SK-N-SH (cell line): ENCODE data around the gene ACTN2. TPM values are rescaled to one million over a fixed set of nuclear protein-coding genes. Genes with fewer than 3 reads are reported as not detected.

Experiments used
- CTCF ChIA-PET: fragments of 300-600, 350-600 bp; formaldehyde crosslinking; extraction: SDS; loops from one replicate; lab custom pipeline; 2021; lab: Yijun Ruan, JAX
- POLR2A ChIA-PET: fragments of 350-600 bp; sonication (Branson Sonifier 250); formaldehyde crosslinking; extraction: SDS; loops from one replicate; lab custom pipeline; 2020; ENCODE audit warnings: antibody characterized with exemption, inconsistent platforms; lab: Yijun Ruan, JAX
- DNase-seq: peaks from one replicate; pipeline ENCODE4 v3.0.0; 2012
- H2AFZ ChIP-seq: fragments of 200-600 bp; sonication (generic); 2 replicates; pipeline ENCODE4 v1.8.1; 2016; ENCODE audit warnings: antibody characterized with exemption, mild to moderate bottlenecking, low read depth
- H3F3A ChIP-seq: fragments of 200-600 bp; sonication (generic); replicated peaks from 2 replicates; pipeline ENCODE3; 2016; ENCODE audit warnings: antibody characterized with exemption, mild to moderate bottlenecking; ENCODE audit not compliant: insufficient read depth
- H3K27ac ChIP-seq, 2 experiments: fragments of 200-500 bp in 1 of 2; fragments of 200-600 bp in 1 of 2; sonication (Bioruptor generic) in 1 of 2; sonication (generic), shearing (Covaris generic) in 1 of 2; 2 replicates each; pipeline versions ENCODE4 v1.5.1 to v1.6.1; 2014 to 2016; ENCODE audit warnings: low read depth in 2 of 2, inconsistent platforms in 1 of 2, low read length in 1 of 2, mild to moderate bottlenecking in 1 of 2, mixed read lengths in 1 of 2
- H3K27me3 ChIP-seq: fragments of 200-600 bp; sonication (generic), shearing (Covaris generic); 2 replicates; pipeline ENCODE4 v1.6.1; 2016; ENCODE audit warnings: mixed run types; ENCODE audit not compliant: insufficient read depth
- H3K36me3 ChIP-seq, 2 experiments: fragments of 200-500 bp in 1 of 2; fragments of 200-600 bp in 1 of 2; sonication (Bioruptor generic) in 1 of 2; sonication (generic) in 1 of 2; replicated peaks in 1 of 2; 2 replicates each; pipeline versions ENCODE3 to v1.5.1; 2014 to 2016; ENCODE audit warnings: low read length in 1 of 2, mild to moderate bottlenecking in 1 of 2; ENCODE audit not compliant: insufficient read depth in 2 of 2, control insufficient read depth in 1 of 2
- H3K4me1 ChIP-seq, 2 experiments: fragments of 200-500 bp in 1 of 2; fragments of 200-600 bp in 1 of 2; sonication (Bioruptor generic) in 1 of 2; sonication (generic), shearing (Covaris generic) in 1 of 2; 2 replicates each; pipeline versions ENCODE4 v1.5.1 to v1.6.1; 2014 to 2016; ENCODE audit warnings: low read depth in 1 of 2, low read length in 1 of 2, mixed run types in 1 of 2; ENCODE audit not compliant: insufficient read depth in 2 of 2, control insufficient read depth in 1 of 2
- H3K4me2 ChIP-seq: fragments of 200-600 bp; sonication (generic), shearing (Covaris generic); 2 replicates; pipeline ENCODE4 v1.6.1; 2017; ENCODE audit warnings: mixed run types
- H3K4me3 ChIP-seq, 2 experiments: fragments of 200-500 bp in 1 of 2; fragments of 200-600 bp in 1 of 2; sonication (Bioruptor generic) in 1 of 2; sonication (generic), shearing (Covaris generic) in 1 of 2; 2 replicates each; pipeline versions ENCODE4 v1.5.1 to v1.8.1; 2014 to 2016; ENCODE audit warnings: low read depth in 2 of 2, inconsistent platforms in 1 of 2, low read length in 1 of 2, mild to moderate bottlenecking in 1 of 2, mixed read lengths in 1 of 2, moderate library complexity in 1 of 2
- H3K79me2 ChIP-seq: fragments of 200-600 bp; sonication (generic); 2 replicates; pipeline ENCODE4 v1.8.1; 2017; ENCODE audit warnings: mild to moderate bottlenecking; ENCODE audit not compliant: insufficient read depth
- H3K9ac ChIP-seq: fragments of 200-600 bp; sonication (generic); 2 replicates; pipeline ENCODE4 v1.6.1; 2017; ENCODE audit warnings: mixed run types
- H3K9me2 ChIP-seq: fragments of 200-600 bp; sonication (generic); 2 replicates; pipeline ENCODE4 v1.6.1; 2017; ENCODE audit warnings: mixed run types
- H3K9me3 ChIP-seq: fragments of 200-600 bp; sonication (generic); 2 replicates; pipeline ENCODE4 v1.6.1; 2017; ENCODE audit warnings: mixed run types, mild to moderate bottlenecking, moderate library complexity
- H4K20me1 ChIP-seq: fragments of 200-600 bp; sonication (generic); 2 replicates; pipeline ENCODE4 v1.6.1; 2017; ENCODE audit warnings: mild to moderate bottlenecking, mixed run types; ENCODE audit not compliant: insufficient read depth
- CHD2 ChIP-seq: fragments of 150-350 bp; IDR thresholded peaks from 2 replicates; pipeline ENCODE4 v1.6.1; 2018; ENCODE audit warnings: low read length; ENCODE audit not compliant: partially characterized antibody
- CTCF ChIP-seq: fragments of 200-600 bp; sonication (generic); IDR thresholded peaks from 2 replicates; pipeline ENCODE4 v1.6.1; 2017; ENCODE audit warnings: antibody characterized with exemption, mild to moderate bottlenecking, moderate library complexity
- FOXJ3 ChIP-seq: sonication (generic); formaldehyde crosslinking; IDR thresholded peaks from 2 replicates; pipeline ENCODE4 v1.5.1; 2020; ENCODE audit warnings: mild to moderate bottlenecking, missing genetic modification reagents
- GATA2 ChIP-seq: sonication (generic); formaldehyde crosslinking; IDR thresholded peaks from 2 replicates; pipeline ENCODE4 v1.5.0; 2020; ENCODE audit warnings: mild to moderate bottlenecking, missing genetic modification reagents
- MXI1 ChIP-seq: IDR thresholded peaks from 2 replicates; pipeline ENCODE4 v1.6.1; 2012; ENCODE audit warnings: mild to moderate bottlenecking, low read depth, low read length, improper control_type of control experiment
- NFIC ChIP-seq: IDR thresholded peaks from 2 replicates; pipeline ENCODE4 v1.4.0; 2012; ENCODE audit warnings: borderline replicate concordance
- NRF1 ChIP-seq: IDR thresholded peaks from 2 replicates; pipeline ENCODE4 v1.6.1; 2012; ENCODE audit warnings: low read depth, mild to moderate bottlenecking, low read length
- POLR2AphosphoS5 ChIP-seq: IDR thresholded peaks from 2 replicates; pipeline ENCODE4 v1.6.1; 2012; ENCODE audit warnings: low read depth, low read length
- RCOR1 ChIP-seq: fragments of 150-350 bp; IDR thresholded peaks from 2 replicates; pipeline ENCODE4 v1.6.1; 2017; ENCODE audit warnings: antibody characterized with exemption, low read length
- RFX5 ChIP-seq: IDR thresholded peaks from 2 replicates; pipeline ENCODE4 v1.6.1; 2012; ENCODE audit warnings: mild to moderate bottlenecking, improper control_type of control experiment, low read length
- TAF1 ChIP-seq: IDR thresholded peaks from 2 replicates; pipeline ENCODE4 v1.6.1; 2012; ENCODE audit warnings: low read depth, mild to moderate bottlenecking, low read length, moderate library complexity, borderline replicate concordance
- TCF12 ChIP-seq: IDR thresholded peaks from 2 replicates; pipeline ENCODE4 v1.4.0; 2012
- YY1 ChIP-seq: IDR thresholded peaks from 2 replicates; pipeline ENCODE4 v1.4.0; 2012; ENCODE audit warnings: low read depth, mild to moderate bottlenecking
- WGBS: methylation state at CpG from one replicate; pipeline ENCODE4 v1.1.6; 2017; ENCODE audit warnings: low lambda C conversion rate; 5-methylcytosine and 5-hydroxymethylcytosine counted together
- polyA plus RNA-seq, 3 experiments: library from polyadenylated mRNA; depleted of rRNA; stranded (reverse); fragments of >200 nt; gene quantifications; 2 replicates each; pipeline ENCODE4 v1.2.3, GENCODE V29; 2012
- TF ChIP-seq, protein P1 (sequence below): fragments of 150-350 bp; IDR thresholded peaks from 2 replicates; pipeline ENCODE4 v1.6.1; 2017; ENCODE audit warnings: antibody characterized with exemption, low read length, low read depth, borderline replicate concordance
- TF ChIP-seq, protein P2 (sequence below): IDR thresholded peaks from 2 replicates; pipeline ENCODE4 v1.4.0; 2012; ENCODE audit warnings: low read depth, borderline replicate concordance
- TF ChIP-seq, protein P3 (sequence below): IDR thresholded peaks from 2 replicates; pipeline ENCODE4 v1.6.1; 2012; ENCODE audit warnings: mild to moderate bottlenecking, low read depth, low read length, moderate library complexity

The ACTN2 gene
- polyA plus RNA-seq, 1 of the 3 experiments (the other 2 are of a cell fraction), result 0.15 TPM

GRCh38 chr1:236685205-236685916 lies 938 bp upstream of the ACTN2 start (continued):
- no peak for TF ChIP-seq CTCF
- TF ChIP-seq, protein P1, sequence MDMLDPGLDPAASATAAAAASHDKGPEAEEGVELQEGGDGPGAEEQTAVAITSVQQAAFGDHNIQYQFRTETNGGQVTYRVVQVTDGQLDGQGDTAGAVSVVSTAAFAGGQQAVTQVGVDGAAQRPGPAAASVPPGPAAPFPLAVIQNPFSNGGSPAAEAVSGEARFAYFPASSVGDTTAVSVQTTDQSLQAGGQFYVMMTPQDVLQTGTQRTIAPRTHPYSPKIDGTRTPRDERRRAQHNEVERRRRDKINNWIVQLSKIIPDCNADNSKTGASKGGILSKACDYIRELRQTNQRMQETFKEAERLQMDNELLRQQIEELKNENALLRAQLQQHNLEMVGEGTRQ, result no peak
- TF ChIP-seq CHD2, result no peak
- TF ChIP-seq RCOR1, result no peak
- TF ChIP-seq, protein P2, sequence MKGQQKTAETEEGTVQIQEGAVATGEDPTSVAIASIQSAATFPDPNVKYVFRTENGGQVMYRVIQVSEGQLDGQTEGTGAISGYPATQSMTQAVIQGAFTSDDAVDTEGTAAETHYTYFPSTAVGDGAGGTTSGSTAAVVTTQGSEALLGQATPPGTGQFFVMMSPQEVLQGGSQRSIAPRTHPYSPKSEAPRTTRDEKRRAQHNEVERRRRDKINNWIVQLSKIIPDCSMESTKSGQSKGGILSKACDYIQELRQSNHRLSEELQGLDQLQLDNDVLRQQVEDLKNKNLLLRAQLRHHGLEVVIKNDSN, result no peak
- no peak for TF ChIP-seq NFIC

GRCh38 chr1:236686815-236687160 lies 489 bp downstream of the ACTN2 start:
- CTCF ChIA-PET, result interaction anchor here (1.3 to 1.4 kb wide), 2 partner anchors 32 to 73 kb away, joined by 3 to 4 read pairs; no protein-coding TSS in a partner anchor
- no peak for TF ChIP-seq GATA2 (CRISPR knock-in tag)
- TF ChIP-seq RFX5, result no peak
- no peak for TF ChIP-seq FOXJ3 (CRISPR knock-in tag)
- TF ChIP-seq RCOR1, result no peak
- 0 out of 2 replicates have a peak, but pooled peaks have one; percentile 16 for TF ChIP-seq MXI1
- TF ChIP-seq TAF1, result no peak
- TF ChIP-seq POLR2AphosphoS5, result no peak
- TF ChIP-seq, protein P1, result no peak
- TF ChIP-seq TCF12, result no peak
- TF ChIP-seq NRF1, result 0 out of 2 replicates have a peak, but pooled peaks have one; percentile 12
- no peak for TF ChIP-seq YY1
- TF ChIP-seq, protein P3, sequence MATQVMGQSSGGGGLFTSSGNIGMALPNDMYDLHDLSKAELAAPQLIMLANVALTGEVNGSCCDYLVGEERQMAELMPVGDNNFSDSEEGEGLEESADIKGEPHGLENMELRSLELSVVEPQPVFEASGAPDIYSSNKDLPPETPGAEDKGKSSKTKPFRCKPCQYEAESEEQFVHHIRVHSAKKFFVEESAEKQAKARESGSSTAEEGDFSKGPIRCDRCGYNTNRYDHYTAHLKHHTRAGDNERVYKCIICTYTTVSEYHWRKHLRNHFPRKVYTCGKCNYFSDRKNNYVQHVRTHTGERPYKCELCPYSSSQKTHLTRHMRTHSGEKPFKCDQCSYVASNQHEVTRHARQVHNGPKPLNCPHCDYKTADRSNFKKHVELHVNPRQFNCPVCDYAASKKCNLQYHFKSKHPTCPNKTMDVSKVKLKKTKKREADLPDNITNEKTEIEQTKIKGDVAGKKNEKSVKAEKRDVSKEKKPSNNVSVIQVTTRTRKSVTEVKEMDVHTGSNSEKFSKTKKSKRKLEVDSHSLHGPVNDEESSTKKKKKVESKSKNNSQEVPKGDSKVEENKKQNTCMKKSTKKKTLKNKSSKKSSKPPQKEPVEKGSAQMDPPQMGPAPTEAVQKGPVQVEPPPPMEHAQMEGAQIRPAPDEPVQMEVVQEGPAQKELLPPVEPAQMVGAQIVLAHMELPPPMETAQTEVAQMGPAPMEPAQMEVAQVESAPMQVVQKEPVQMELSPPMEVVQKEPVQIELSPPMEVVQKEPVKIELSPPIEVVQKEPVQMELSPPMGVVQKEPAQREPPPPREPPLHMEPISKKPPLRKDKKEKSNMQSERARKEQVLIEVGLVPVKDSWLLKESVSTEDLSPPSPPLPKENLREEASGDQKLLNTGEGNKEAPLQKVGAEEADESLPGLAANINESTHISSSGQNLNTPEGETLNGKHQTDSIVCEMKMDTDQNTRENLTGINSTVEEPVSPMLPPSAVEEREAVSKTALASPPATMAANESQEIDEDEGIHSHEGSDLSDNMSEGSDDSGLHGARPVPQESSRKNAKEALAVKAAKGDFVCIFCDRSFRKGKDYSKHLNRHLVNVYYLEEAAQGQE, result no peak
- Histone ChIP-seq H3K27ac (no peak overlapping the region), H3K9me3 (no peaks in the 10 kb centered on the region), H3K27me3 (peaks cover 7% of the 10 kb centered on the region; the same call in 1 of the 2 replicates), H4K20me1 (no peaks in the 10 kb centered on the region), H3K4me3 (peak overlapping the region; percentile 46 to 68), H3K4me2 (peak overlapping the region; percentile 92), H3F3A (no peaks in the 10 kb centered on the region), H3K9ac (no peak overlapping the region; the same call in 1 of the 2 replicates), H3K36me3 (no peaks in the 10 kb centered on the region), H2AFZ (peak overlapping the region; percentile 88; the same call in 1 of the 2 replicates), H3K79me2 (no peaks in the 10 kb centered on the region), H3K4me1 (peaks cover 0 to 6% of the 10 kb centered on the region in 2 experiments; a peak in 1 of 4 replicates), H3K9me2 (no peaks in the 10 kb centered on the region)
- WGBS, result 33% methylated on average over 12 of the region's 31 CpGs
- no peak for DNase-seq
- POLR2A ChIA-PET, result interaction anchor here (1.0 kb wide), 1 partner anchor 82 kb away, joined by 3 read pairs; the partner anchor contains the start of gene HEATR1
